Measurements from ENCODE around the gene RPP25L. TPM values are rescaled to one million over a fixed set of nuclear protein-coding genes. Genes with fewer than 3 reads are reported as not detected.

RPP25L gene
- total RNA-seq, 1 donor from 2014 or later = 17.4 TPM

GRCh38 chr9:34634551-34635248 lies 22.8 kb upstream of the RPP25L start:
- Histone ChIP-seq H3K4me2 (no peak overlapping the region), H4K20me1 (ENCODE audit: low read depth) (peaks cover 17% of the 10 kb centered on the region), H3K4me3 (no peak overlapping the region), H3K27me3 (peaks cover 33% of the 10 kb centered on the region), H3K4me1 (peaks cover 29% of the 10 kb centered on the region), H3F3A (ENCODE audit: low read depth) (peaks cover 39% of the 10 kb centered on the region), H3K27ac (no peak overlapping the region), H2AFZ (replicated peaks) (no peak overlapping the region), H3K36me3 (no peaks in the 10 kb centered on the region), H3K9me3 (ENCODE audit: low read depth) (no peaks in the 10 kb centered on the region), H3K79me2 (ENCODE audit: low read depth) (peaks cover 15% of the 10 kb centered on the region), H3K9ac (no peak overlapping the region)
- peaks cover 2% of the 10 kb centered on the region for H3K36me3 Mint-ChIP-seq
- peak overlapping the region; percentile 48 for H3K4me3 Mint-ChIP-seq
- H3K27me3 Mint-ChIP-seq (ENCODE audit: insufficient read depth, low read depth) = peaks cover 18% of the 10 kb centered on the region
- H3K4me1 Mint-ChIP-seq = peaks cover 26% of the 10 kb centered on the region
- no peak for DNase-seq (ENCODE audit: low spot score)
- peaks cover 2% of the 10 kb centered on the region for H3K9me3 Mint-ChIP-seq
- TF ChIP-seq EZH2 (IDR thresholded peaks at IDR 0.05) = no peak
- TF ChIP-seq EZH2phosphoT487 (IDR thresholded peaks at IDR 0.05) = no peak
- TF ChIP-seq, protein P1, sequence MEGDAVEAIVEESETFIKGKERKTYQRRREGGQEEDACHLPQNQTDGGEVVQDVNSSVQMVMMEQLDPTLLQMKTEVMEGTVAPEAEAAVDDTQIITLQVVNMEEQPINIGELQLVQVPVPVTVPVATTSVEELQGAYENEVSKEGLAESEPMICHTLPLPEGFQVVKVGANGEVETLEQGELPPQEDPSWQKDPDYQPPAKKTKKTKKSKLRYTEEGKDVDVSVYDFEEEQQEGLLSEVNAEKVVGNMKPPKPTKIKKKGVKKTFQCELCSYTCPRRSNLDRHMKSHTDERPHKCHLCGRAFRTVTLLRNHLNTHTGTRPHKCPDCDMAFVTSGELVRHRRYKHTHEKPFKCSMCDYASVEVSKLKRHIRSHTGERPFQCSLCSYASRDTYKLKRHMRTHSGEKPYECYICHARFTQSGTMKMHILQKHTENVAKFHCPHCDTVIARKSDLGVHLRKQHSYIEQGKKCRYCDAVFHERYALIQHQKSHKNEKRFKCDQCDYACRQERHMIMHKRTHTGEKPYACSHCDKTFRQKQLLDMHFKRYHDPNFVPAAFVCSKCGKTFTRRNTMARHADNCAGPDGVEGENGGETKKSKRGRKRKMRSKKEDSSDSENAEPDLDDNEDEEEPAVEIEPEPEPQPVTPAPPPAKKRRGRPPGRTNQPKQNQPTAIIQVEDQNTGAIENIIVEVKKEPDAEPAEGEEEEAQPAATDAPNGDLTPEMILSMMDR (IDR thresholded peaks at IDR 0.05) = no peak
- no peak overlapping the region for H3K27ac Mint-ChIP-seq

- peak overlapping the region; percentile 41 for H3K4me3 Mint-ChIP-seq
- Histone ChIP-seq H3K9me3 (ENCODE audit: low read depth) (no peaks in the 10 kb centered on the region), H3K27me3 (peaks cover 40% of the 10 kb centered on the region), H2AFZ (replicated peaks) (no peak overlapping the region), H3K4me3 (no peak overlapping the region), H3F3A (ENCODE audit: low read depth) (peaks cover 43% of the 10 kb centered on the region), H3K27ac (no peak overlapping the region), H3K4me1 (peaks cover 35% of the 10 kb centered on the region), H3K9ac (no peak overlapping the region), H4K20me1 (ENCODE audit: low read depth) (peaks cover 17% of the 10 kb centered on the region), H3K79me2 (ENCODE audit: low read depth) (peaks cover 15% of the 10 kb centered on the region), H3K36me3 (no peaks in the 10 kb centered on the region), H3K4me2 (peak overlapping the region; percentile 61)
- no peak overlapping the region for H3K27ac Mint-ChIP-seq
- peaks cover 25% of the 10 kb centered on the region for H3K27me3 Mint-ChIP-seq (ENCODE audit: insufficient read depth, low read depth)
- TF ChIP-seq, protein P1 (IDR thresholded peaks at IDR 0.05) = peak; percentile 92
- no peak for TF ChIP-seq EZH2phosphoT487 (IDR thresholded peaks at IDR 0.05)
- TF ChIP-seq EZH2 (IDR thresholded peaks at IDR 0.05) = no peak
- H3K9me3 Mint-ChIP-seq = peaks cover 2% of the 10 kb centered on the region
- H3K36me3 Mint-ChIP-seq = peaks cover 2% of the 10 kb centered on the region
- H3K4me1 Mint-ChIP-seq = peaks cover 32% of the 10 kb centered on the region
- peak; percentile 84 for DNase-seq (ENCODE audit: low spot score)
These were observed 22.1 kb upstream of the RPP25L start for GRCh38 chr9:34633851-34634550.

DNA sequence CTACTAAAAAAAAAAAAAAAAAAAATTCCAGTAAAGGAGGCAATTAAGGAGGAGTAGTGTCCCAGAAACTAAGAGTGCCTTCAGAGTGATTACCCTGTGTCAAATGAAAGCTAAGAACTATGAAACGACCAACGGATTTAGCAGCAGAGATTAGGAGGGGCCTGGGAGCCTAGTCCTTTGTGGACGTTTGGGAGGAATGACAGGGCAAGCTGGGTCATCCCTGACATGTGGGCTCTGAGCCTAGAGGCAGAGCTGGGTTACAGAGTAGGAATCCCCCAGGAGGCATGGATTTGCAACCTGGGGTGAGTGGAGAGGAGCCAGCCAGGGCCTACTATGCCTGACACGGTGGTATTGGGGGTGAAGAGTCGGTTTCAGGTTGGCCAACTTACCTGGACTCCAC lies 21.3 kb upstream of the RPP25L start:
- TF ChIP-seq, protein P1 (IDR thresholded peaks at IDR 0.05) = no peak
- TF ChIP-seq EZH2phosphoT487 (IDR thresholded peaks at IDR 0.05) = no peak
- no peak for TF ChIP-seq EZH2 (IDR thresholded peaks at IDR 0.05)
- Histone ChIP-seq H3K9me3 (ENCODE audit: low read depth) (no peaks in the 10 kb centered on the region), H2AFZ (replicated peaks) (no peak overlapping the region), H3K27ac (no peak overlapping the region), H3K79me2 (ENCODE audit: low read depth) (peaks cover 15% of the 10 kb centered on the region), H3K27me3 (peaks cover 48% of the 10 kb centered on the region), H3K9ac (no peak overlapping the region), H3F3A (ENCODE audit: low read depth) (peaks cover 35% of the 10 kb centered on the region), H3K36me3 (no peaks in the 10 kb centered on the region), H3K4me2 (peak overlapping the region; percentile 61), H3K4me1 (peaks cover 40% of the 10 kb centered on the region), H4K20me1 (ENCODE audit: low read depth) (peaks cover 17% of the 10 kb centered on the region), H3K4me3 (no peak overlapping the region)
- Mint-ChIP-seq H3K4me3 (peak overlapping the region; percentile 59), H3K9me3 (peaks cover 2% of the 10 kb centered on the region), H3K27ac (no peak overlapping the region), H3K36me3 (peaks cover 2% of the 10 kb centered on the region), H3K4me1 (peaks cover 32% of the 10 kb centered on the region), H3K27me3 (ENCODE audit: insufficient read depth, low read depth) (peaks cover 30% of the 10 kb centered on the region)
- DNase-seq (ENCODE audit: low spot score) = peak; percentile 68
